Limb (tissue), 2 donors: ENCODE measurements around the gene BRINP1.

Source experiments
- DNase-seq, 2 donors: peaks; one replicate each; pipeline ENCODE4 v3.0.0-alpha.2; 2016; ENCODE audit errors: extremely low spot score in 2 of 2

Gene BRINP1

DNA sequence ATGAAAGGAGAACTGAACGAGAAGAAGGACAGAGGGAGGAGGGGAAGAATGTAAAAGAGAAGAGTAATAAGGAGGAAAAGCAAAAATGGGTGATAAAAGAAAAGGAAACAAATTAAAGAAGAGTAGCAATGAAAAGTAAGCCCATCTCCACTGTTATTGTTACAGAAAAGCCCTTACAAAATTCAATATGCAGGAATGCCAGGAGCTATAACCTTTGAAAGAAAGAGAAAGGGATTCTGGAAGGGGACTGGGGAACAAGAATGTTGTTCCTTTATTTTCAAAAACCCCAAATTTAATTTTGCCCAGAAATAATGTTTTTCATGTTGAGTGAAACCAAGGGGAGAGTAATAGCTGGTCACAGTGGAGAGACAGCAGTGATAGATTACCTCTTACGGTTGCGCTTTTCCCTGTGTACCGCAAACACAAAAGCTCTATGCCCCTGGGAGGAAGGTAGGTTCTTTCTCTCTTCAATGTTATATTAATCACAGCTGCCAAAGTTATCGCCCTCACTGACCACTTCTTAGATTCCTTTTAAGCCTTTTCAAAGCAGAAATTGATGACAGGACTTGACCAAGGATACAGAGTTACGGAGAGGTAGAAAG lies 86.7 kb downstream of the BRINP1 start:
- DNase-seq: no peak

DNA sequence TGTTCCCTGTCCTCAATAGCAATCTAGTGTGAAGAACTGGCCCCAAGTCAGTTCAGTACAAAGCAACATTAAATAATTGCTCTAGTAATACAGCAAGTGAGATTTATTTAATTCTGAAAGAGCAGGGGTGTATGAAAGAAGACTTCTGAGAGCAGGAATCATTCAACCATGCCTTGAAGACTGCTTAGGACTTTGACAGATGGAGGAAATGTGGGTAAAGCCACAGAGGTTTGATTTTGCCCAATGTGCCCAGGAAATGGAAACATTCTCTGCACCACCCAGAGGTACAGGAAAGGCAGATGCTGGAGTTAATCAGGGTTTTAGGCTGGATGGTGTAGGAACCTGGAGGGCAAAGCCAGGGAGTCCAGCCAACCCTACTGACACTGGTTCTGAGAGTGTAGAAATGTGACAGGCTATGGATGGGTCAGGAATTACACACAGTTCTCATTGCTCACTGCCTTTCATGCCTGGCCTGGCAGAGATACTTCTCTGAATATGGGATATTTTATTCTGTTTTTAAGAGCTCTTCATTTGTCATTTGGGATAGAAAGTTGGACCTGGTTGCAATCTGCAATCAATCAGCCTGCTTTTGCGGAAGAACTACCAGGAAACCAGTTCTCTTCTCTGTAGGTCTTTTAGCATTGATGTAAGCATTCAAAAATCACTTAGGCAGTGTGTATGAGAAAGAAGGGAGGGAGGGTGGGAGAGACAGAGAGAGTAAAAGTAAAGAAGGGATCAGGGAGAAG lies 88.3 kb downstream of the BRINP1 start:
- DNase-seq: no peak

DNA sequence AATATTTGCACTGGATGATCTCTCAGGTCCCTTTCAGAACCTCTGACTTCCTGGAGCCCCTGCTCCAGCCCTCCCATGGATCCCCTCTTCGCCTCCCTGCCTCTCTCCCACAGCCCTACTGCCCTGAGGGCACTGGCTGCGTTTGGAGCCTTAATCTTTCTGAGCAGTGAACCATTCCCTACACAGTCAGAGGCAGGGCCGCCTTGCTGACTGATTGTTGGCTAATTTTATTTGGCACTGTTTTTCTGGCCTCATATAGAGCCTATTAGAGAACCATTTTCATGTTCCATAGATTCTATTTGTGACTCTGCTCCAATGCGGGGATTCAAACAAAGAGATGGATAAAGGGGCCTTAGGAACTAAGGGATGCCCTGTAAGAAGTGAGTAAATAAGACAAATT lies 91.1 kb downstream of the BRINP1 start:
- no peak for DNase-seq

DNA sequence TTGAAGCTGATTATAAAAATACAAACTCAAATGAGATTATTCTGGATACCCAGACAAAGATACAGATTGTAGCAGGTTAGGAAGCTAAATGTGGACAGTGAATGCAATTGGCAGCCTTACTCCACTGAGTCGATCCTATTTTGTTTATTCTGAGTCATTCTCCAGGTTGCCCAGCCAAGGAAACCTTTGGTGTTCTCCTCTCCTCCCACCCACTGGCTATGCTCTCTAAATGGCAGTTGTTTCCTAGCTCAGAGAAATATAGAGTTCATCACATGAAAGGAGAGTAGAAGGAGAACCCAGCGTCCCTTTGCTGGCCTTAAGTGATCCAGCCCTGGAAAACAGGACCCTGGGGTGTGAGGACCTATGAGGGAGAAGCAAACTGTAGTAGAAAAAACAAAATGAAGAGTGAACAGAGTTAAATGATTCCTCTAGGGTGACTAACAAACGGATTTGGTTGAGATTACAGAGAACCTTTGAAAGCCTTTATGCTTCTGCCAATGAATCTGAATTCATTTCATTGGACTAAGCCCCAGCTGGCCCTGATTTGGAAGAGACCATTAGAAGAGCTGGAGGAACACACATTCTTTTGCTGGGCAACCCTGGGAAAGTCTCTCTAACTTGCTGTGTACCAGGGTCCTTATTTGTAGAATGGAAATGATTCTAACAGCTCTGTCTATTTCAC lies 95.1 kb downstream of the BRINP1 start:
- no peak for DNase-seq

DNA sequence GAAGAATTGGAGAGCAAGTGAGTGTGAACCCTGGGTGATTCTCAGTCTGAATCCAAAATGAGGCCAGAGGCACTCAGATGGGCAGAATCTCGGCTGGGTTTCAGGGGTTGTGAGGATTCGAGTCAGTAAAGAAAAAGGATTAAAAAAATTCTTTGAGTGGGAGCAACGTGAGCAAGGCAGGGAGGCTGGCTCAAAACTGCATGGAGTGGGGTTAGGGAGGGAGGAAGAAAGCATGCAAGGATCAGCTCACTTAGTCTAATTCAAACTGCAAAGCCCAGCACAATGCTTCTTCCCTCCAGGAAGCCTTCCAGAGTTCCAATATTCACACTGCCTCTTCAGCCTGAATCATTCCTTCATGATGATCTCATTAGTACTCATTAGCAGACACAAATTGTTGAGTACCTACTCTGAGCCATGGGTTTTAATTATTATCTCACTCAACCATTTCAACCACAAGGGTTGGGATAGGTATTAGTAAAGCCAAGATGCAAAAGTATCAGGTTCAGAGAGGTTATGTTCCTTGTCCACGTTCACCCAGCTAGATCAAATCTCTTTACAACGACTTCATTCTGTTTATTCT lies 95.8 kb downstream of the BRINP1 start:
- DNase-seq: no peak

DNA sequence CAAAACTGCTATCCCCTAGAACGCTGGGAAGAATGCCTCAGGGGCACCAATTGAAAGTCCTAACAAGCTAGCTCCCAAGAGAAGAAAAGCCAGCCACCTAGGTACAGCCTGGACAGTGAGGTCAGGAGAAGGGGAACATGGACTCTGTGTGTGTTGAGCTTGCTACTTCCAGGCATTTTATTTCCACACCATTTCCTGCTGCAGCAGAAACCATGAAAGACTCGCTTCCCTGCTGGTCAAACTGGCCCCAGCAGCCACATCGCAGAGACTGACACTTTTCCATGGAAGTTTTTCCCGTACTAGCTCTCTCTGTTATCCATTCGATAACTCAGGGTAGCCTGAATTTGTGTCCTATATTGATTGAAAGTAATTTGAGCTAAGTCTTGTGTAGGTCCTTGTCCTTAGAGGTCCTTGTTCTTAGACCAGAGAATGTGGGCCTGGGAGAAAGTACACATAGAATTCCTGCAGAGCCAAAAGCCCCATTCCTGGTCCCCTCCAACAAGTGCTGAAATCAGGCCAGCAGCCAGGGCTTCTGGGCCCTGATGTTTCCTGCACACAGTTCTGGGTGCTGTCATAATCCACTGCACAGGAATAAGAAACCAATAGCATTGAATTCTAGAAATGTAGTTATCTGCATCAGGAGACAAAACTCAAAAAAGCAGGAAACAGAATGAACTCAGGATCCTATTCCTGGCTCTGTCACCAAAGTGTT lies 96.6 kb downstream of the BRINP1 start:
- DNase-seq: no peak

DNA sequence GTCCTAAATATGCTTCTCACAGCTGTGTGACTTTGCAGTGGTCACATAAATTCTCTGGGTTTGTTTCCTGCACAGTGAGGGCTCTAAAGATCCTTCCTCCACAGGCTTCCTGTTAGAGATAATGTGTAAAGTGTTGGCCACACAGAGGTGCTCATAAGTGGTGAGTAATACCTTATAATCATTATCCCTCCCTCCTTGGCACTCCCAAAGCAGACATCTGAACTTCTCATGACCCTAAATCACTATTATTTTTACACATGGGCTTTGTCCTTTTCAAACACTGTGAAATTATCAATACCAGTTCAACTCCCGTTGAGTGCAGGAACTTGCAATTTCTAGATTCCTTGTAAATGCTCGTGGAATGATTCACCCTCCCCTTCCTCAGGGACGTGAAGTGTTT lies 100.2 kb downstream of the BRINP1 start:
- DNase-seq: no peak

DNA sequence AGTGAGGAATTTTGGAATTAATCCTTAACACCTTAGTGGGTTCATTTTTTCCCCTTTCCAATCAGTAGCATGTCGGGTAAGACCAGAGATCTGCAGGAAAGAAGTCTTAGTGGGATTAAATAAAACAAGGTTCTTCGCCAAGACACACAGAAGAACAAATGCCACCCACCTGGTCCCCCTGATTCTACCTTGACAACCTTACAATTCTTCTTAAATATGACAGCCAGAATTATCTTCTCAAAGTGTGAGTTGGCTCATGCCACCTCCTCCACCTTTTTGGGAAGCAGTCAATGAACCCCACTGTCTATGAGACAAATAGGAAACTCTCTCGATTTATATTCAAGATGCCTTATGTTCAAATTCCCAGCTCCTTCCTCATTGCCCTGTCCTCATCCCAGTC lies 105.1 kb downstream of the BRINP1 start:
- no peak for DNase-seq

DNA sequence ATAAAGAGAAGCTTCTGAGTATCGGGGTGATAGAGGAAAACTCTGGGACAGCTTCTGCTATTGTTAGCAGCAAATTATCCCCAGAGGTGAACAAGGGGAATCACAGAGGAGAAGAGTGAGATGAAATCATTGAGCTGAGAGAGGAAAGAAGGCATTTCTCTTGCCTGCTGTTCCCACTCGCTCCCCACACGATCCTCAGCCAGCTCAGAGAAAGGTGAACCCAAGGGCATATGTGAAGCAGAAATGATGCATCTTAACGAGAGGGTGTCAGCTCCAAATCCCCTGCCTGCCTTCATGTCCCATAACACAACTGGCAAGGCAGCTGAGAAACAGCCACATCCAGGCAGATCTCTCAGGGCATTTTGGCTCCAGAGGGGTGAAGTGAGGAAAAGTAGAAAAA lies 111.6 kb downstream of the BRINP1 start:
- DNase-seq: no peak

DNA sequence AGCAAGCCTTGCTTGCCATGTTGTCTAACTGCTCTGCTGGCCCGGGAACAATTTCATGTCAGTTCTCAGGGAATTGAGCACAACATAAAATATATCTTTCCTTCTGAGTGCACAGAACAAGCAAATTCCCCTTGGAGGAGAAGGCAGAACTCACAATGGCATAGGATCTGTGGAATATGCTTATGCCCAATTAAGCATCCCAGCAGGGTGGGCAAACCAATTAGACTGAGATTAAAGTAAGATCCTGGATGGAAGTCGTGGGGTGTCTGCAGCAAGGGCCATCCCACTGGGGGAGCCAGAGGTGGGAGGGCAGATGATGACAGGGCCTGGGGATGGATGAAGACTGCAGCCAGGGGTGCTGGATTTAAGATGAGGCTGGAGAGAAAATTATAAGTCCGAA lies 114.1 kb downstream of the BRINP1 start:
- no peak for DNase-seq

DNA sequence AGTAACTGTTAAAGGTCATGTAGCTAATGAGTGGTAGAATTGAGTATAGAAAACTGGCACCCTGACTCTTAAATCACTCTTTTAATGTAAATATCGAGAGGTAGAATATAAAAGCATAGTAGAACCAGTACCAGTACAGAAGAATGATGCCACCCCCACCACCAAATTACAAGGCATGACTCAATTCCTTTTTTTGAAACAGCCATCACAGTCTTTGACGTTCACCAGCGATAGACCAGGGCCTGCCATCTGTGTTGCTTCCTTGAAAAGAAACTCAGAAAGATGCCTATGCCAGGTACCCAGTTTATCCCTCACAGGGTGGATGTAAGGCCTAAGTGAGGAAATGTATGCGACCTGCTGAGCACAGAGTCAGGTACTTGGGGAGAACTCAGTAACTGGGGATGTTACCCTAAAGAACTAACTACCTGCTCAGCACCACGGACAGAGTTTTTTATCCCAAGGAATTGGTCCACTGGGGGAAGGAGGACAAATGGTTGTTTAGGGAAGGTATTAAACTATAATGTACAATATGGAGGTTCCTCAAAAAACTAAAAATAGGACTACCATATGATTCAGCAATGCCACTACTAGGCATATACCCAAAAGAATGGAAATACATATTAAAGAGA lies 116.5 kb downstream of the BRINP1 start:
- no peak for DNase-seq

DNA sequence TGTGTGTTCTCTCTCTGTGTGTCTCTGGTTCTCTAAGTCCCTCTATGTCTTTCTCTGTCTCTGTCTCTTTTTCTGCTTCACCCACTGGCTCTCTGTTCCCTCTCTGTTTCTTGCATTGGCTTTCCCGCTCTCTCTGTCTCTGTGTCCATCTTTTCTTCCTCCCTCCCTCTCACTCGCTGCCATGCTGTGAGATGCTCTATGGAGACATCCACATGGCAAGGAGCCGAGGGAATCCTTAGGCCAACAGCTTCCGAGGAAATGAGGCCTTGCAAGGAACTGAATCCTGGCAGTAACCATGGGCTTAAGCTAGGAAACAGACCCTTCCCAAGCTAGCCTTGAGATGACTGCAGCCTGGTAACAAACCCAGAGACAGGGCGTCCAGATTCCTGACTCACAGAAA lies 117.3 kb downstream of the BRINP1 start:
- no peak for DNase-seq

DNA sequence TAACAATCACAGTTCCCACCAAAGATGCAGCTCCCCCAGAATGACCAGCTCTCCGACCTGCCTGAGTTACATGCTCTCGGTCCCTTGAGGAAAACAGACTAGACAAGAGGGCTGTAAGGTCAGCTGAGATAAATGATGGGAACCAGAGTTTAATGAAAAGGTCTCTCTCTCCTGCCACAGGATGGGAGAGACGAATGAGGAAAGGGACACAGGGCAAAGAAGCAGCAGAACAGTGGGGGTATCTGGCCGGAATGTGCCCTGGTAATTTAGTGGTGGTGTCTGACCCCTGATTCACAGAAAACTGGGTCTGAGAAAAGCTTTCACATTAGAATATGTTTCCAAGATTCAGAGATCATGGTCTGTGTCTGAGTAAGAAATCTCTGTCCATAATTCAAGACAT lies 118.5 kb downstream of the BRINP1 start:
- no peak for DNase-seq

DNA sequence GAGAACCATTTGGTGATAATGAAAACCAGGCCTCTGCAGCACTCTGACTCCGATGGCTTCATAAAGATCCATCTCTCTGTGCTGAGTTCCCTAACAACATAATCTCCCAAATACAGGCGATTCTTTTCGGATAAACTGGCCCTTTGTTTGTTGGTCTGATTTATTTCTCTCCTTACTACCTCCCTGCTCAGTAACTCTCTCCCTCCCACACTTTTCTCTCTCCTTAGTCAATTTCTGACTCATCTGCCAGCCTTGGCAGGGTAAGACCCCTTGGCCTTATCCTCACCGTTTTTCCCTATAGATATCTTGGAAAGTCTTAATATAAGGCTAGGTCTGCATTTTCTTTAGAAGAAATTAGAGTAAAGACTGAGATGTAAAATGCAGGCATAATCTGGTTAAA lies 128.7 kb downstream of the BRINP1 start:
- DNase-seq: no peak

DNA sequence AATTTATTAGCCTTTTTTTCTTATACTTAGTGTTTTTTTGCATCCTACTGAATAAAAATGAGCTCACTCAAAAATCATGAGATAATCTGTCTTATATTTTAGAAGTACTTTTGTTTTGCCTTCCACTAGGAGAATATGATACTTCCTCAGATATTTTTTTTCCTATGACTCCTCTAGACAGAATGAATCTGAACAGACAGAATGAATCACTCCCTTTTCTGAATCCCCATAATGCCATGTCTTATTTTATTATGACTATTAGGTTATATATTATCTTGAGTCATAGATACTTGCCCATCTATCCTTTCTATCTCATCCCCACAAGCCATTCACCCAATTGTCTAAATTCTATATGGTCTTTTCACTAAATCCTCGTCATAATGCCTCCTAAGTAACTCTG lies 134.6 kb downstream of the BRINP1 start:
- no peak for DNase-seq

DNA sequence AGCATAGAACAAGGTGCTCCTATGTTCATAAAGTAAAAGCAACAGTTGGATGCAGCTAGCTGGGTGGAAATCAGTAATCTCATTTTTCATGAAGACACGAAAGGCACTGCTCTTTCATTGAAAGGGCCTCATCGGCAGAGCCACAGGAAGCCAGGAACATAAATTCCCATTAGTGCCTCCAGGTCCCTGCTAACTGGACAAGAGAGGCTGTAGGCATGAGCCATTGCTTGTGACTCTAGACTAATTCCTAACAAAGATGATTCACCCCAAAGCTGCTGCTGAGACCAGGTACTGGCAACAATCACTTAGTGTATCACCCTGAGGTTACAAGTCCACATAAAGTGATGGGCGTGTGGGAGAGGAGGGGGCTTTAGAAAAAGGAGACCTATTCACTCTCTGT lies 141.8 kb downstream of the BRINP1 start:
- no peak for DNase-seq

DNA sequence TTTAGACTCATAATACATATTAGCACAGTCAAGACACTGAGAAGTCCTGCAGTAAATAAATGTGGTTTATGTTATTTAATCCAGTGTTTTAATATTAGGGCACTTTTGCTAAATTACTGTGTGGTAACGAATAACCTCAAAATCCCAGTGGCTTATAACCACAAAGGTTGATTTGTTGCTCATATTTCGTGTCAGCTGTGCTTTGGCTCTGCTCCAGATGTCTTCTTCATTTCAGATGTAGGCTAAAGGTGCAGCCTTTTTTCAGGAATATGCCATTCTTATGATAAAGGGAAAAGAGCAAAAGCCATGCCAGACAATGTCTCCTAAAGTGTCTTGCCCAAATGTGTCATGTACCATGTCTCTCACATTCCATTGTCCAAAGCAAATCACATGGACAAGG lies 144.8 kb downstream of the BRINP1 start:
- no peak for DNase-seq

DNA sequence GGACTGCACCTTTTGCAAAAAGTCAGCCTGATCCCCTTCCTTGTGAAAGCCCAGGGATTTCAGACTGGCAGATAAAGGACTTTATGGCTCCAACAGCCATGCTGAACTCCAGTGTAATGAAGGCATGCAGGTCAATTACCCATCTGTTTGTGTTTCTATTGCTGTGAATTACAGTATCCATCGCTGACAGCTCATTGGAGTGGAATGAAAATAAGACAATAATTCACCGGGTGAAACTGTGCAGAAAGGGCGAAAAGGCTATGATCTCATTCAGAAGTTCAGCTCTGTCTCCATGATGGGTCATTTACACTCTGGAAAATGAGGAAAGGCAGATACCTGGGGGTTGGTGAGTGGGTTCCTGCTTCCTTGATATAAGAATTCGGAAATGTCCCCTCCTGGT lies 148.0 kb downstream of the BRINP1 start:
- DNase-seq: no peak

DNA sequence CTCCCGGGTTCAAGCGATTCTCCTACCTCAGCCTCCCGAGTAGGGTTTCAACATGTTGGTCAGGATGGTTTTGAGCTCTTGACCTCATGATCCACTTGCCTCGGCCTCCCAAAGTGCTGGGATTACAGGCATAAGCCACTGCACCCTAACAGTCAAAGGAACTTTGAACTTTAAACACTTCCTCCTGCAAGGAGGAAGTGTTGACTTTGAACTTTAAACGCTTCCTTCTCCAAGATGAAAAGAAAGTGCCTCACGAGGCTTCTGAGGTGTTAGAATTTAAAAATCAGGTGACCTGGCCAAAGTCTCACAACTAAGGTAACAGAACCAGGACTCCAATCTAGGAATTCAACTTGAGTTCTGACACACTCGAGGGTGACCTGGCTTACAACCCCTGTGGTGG lies 150.9 kb downstream of the BRINP1 start:
- no peak for DNase-seq

DNA sequence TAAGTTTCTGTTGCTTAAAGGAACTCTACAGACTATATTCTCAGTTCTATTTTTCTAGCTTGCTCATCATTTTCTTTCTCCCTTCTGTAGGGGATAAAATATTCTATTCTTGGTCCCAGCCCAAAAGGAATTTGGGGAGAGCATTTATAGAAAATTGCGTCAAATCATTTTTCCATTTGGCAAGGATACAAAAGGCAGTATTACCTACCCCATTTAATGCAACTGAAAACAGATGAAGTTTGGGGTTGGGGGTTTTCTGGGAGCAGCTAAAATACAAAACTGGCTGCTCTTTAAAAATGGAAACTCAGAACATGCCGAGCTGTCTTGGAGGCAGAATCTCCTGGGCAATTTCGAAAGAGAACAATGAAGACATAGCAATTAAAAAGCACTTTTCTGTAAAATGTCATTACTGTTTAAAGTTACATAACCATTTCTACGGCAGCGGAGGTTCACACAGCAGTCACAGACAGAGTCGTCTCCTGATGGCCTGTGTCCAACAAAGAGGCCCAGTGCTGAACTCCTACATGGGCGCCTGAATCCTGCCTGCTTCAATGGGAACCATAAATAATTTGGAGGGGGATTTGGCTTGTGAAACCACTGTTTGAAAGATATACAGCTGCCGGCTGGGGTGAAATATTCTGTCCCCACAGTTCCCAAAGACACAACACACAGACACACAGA lies 152.4 kb downstream of the BRINP1 start:
- peak; percentile 76 to 80 for DNase-seq

DNA sequence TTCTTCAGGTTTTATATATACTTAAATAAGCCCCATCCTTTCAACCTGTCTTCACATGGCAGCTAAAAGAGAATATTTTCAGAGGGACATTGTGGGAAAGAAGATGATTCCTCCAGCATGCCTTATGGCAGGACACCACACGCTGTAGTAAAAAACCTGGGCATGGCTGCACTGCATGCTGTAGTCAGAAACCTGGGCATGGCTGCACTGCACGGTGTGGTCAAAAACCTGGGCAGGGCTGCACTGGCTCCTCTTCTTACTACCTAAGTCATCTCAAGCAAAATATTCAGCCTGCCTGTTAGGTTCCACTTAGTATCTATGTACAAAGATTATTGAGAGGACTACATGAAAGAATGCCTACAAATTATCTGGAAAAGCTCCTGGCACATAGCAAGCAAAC lies 153.6 kb downstream of the BRINP1 start:
- no peak for DNase-seq
